CD4-positive, alpha-beta T cell (primary cell): ENCODE data around the gene SCGB1A1. TPM values are rescaled to one million over a fixed set of nuclear protein-coding genes. Genes with fewer than 3 reads are reported as not detected.
"Not testable (repeated sequence)": the region's sequence is repeated elsewhere in the genome, so short reads cannot be mapped to it uniquely, and the experiment has no call there.

ENCODE experiments used
- ATAC-seq: fragments of 200-7000 bp; cut with Tn5 transposase; one replicate; pipeline ENCODE4 v1.10.0; 2022; ENCODE audit warnings: mild to moderate bottlenecking; ENCODE audit not compliant: poor library complexity
- CTCF ChIA-PET: fragments of 350-600 bp; sonication (Branson Sonifier 250); formaldehyde crosslinking; loops from one replicate; lab custom pipeline; 2021; ENCODE audit warnings: antibody characterized with exemption, inconsistent platforms; lab: Charles Lee
- POLR2A ChIA-PET: fragments of 350-600 bp; sonication (Branson Sonifier 250); formaldehyde crosslinking; loops from one replicate; lab custom pipeline; 2021; ENCODE audit warnings: antibody characterized with exemption, inconsistent platforms; lab: Charles Lee
- DNase-seq, 14 experiments: peaks; one replicate each; pipeline ENCODE4 v3.0.0-alpha.2; 2013 to 2020; ENCODE audit warnings: mixed read lengths in 2 of 14
- H3K27ac ChIP-seq, 2 donors: one replicate each; pipeline versions ENCODE4 v1.5.1 to v1.7.0; 2013; ENCODE audit warnings: low read length in 2 of 2, low read depth in 1 of 2, mild to moderate bottlenecking in 1 of 2
- H3K27me3 ChIP-seq, 2 experiments: 1 replicate in 1 of 2; 2 replicates in 1 of 2; pipeline versions ENCODE4 v1.6.1 to v1.7.0; 2013; ENCODE audit warnings: low read length in 2 of 2, control low read depth in 1 of 2, mild to moderate bottlenecking in 1 of 2, moderate library complexity in 1 of 2; ENCODE audit not compliant: insufficient read depth in 2 of 2, control insufficient read depth in 1 of 2
- H3K36me3 ChIP-seq: one replicate; pipeline ENCODE4 v1.6.1; 2013; ENCODE audit warnings: low read length, control low read depth; ENCODE audit not compliant: insufficient read depth
- H3K4me1 ChIP-seq: one replicate; pipeline ENCODE4 v1.6.1; 2013; ENCODE audit warnings: low read length, control low read depth; ENCODE audit not compliant: insufficient read depth
- H3K4me3 ChIP-seq: one replicate; pipeline ENCODE4 v1.5.1; 2013; ENCODE audit warnings: mild to moderate bottlenecking, low read length, moderate library complexity
- H3K9me3 ChIP-seq, 2 experiments: 1 replicate in 1 of 2; 2 replicates in 1 of 2; pipeline versions ENCODE4 v1.6.1 to v1.7.0; 2013; ENCODE audit warnings: low read length in 2 of 2, mild to moderate bottlenecking in 2 of 2, control low read depth in 1 of 2, moderate library complexity in 1 of 2; ENCODE audit not compliant: control insufficient read depth in 1 of 2, insufficient read depth in 1 of 2
- H3K27ac Mint-ChIP-seq: one replicate; pipeline ENCODE4 v1.8.0; 2020; ENCODE audit warnings: mixed read lengths
- H3K27me3 Mint-ChIP-seq: one replicate; pipeline ENCODE4 v1.8.0; 2021; ENCODE audit warnings: mixed read lengths
- H3K36me3 Mint-ChIP-seq: one replicate; pipeline ENCODE4 v1.8.0; 2021; ENCODE audit warnings: low read depth, mixed read lengths
- H3K4me1 Mint-ChIP-seq: one replicate; pipeline ENCODE4 v1.8.0; 2021; ENCODE audit warnings: low read depth, mixed read lengths
- H3K4me3 Mint-ChIP-seq: one replicate; pipeline ENCODE4 v1.8.0; 2020; ENCODE audit warnings: mild to moderate bottlenecking, mixed read lengths
- H3K9me3 Mint-ChIP-seq: one replicate; pipeline ENCODE4 v1.8.0; 2020; ENCODE audit warnings: mixed read lengths
- CTCF ChIP-seq: fragments of 200-600 bp; IDR thresholded peaks from one replicate; pipeline ENCODE4 v1.8.0; 2022; ENCODE audit warnings: antibody characterized with exemption, mild to moderate bottlenecking
- intact Hi-C, 2 experiments: fragments of 100-400 bp; cut with DNase I in 1 of 2; cut with micrococcal nuclease in 1 of 2; formaldehyde crosslinking; loops; one replicate each; pipeline versions ENCODE4 v1.15.1 to v1.9.0; 2023 to 2025; cut with DNase I, micrococcal nuclease
- total RNA-seq, 174 experiments: library from RNA in 2 of 174; stranded (reverse) in 2 of 174; gene quantifications; one replicate each; pipeline ENCODE4 v1.2.3 and lab custom pipeline; 2021 to 2026

The SCGB1A1 gene
- total RNA-seq, 2 experiments from 2014 or later = not detected

GRCh38 chr11:62380821-62381245 is 38.0 kb upstream of the SCGB1A1 start:
- intact Hi-C loops = loop anchor here (1.0 to 5.0 kb wide), 3 partner anchors 11 to 481 kb away; no protein-coding TSS in a partner anchor
- H3K36me3 Mint-ChIP-seq, H3K36me3 ChIP-seq, H3K4me1 ChIP-seq, H3K9me3 ChIP-seq, H3K27ac ChIP-seq, H3K9me3 Mint-ChIP-seq, H3K27me3 ChIP-seq, H3K27me3 Mint-ChIP-seq, H3K4me3 Mint-ChIP-seq, H3K4me3 ChIP-seq, H3K27ac Mint-ChIP-seq: not testable (repeated sequence)
- TF ChIP-seq CTCF = peak; percentile 92
- CTCF ChIA-PET = interaction anchor here (2.1 kb wide), 1 partner anchor 44 kb away, joined by 4 read pairs; no protein-coding TSS in a partner anchor
- peak in 9 of 14 experiments; percentile 14 to 84 (median 27) for DNase-seq
- peak; percentile 88 for ATAC-seq
- peaks cover 10% of the 10 kb centered on the region for H3K4me1 Mint-ChIP-seq
- POLR2A ChIA-PET = interaction anchor here (1.0 kb wide), 1 partner anchor 12 kb away, joined by 3 read pairs; no protein-coding TSS in a partner anchor

GRCh38 chr11:62383822-62384221 is 35.0 kb upstream of the SCGB1A1 start:
- ATAC-seq = no peak
- H3K27me3 Mint-ChIP-seq = peaks cover 5% of the 10 kb centered on the region
- no peak overlapping the region for H3K4me3 Mint-ChIP-seq
- intact Hi-C loops = loop anchor here in 1 of 2 experiments (5.0 kb wide), 1 partner anchor 478 kb away; no protein-coding TSS in a partner anchor
- no peak for TF ChIP-seq CTCF
- ChIA-PET CTCF (interaction anchor here (0.5 kb wide), 1 partner anchor 40 kb away, joined by 3 read pairs; no protein-coding TSS in a partner anchor), POLR2A (no interaction called here)
- peaks cover 14% of the 10 kb centered on the region for H3K4me1 Mint-ChIP-seq
- no peaks in the 10 kb centered on the region for H3K9me3 Mint-ChIP-seq
- no peaks in the 10 kb centered on the region for H3K27me3 ChIP-seq
- H3K27ac ChIP-seq = no peak overlapping the region
- no peaks in the 10 kb centered on the region for H3K36me3 Mint-ChIP-seq
- H3K27ac Mint-ChIP-seq = no peak overlapping the region
- no peaks in the 10 kb centered on the region for H3K36me3 ChIP-seq
- no peaks in the 10 kb centered on the region for H3K9me3 ChIP-seq
- DNase-seq = no peak
- no peak overlapping the region for H3K4me3 ChIP-seq
- peaks cover 20% of the 10 kb centered on the region for H3K4me1 ChIP-seq

GRCh38 chr11:62386083-62386482 is 32.8 kb upstream of the SCGB1A1 start:
- intact Hi-C loops, H3K36me3 ChIP-seq, H3K36me3 Mint-ChIP-seq, H3K27ac Mint-ChIP-seq, H3K4me3 Mint-ChIP-seq, H3K27me3 ChIP-seq, H3K27me3 Mint-ChIP-seq, H3K4me3 ChIP-seq, H3K9me3 Mint-ChIP-seq, H3K4me1 Mint-ChIP-seq, H3K9me3 ChIP-seq, H3K27ac ChIP-seq: not testable (repeated sequence)
- DNase-seq (peak in 3 of 14 experiments; percentile 44 to 68 (median 57)), ATAC-seq (peak; percentile 74)
- CTCF ChIA-PET = interaction anchor here (1.6 kb wide), 1 partner anchor 9 kb away, joined by 4 read pairs; no protein-coding TSS in a partner anchor
- POLR2A ChIA-PET = interaction anchor here (0.6 to 0.9 kb wide), 3 partner anchors 8 to 169 kb away, joined by 3 to 5 read pairs (median 3); no protein-coding TSS in a partner anchor
- peaks cover 15% of the 10 kb centered on the region for H3K4me1 ChIP-seq

GRCh38 chr11:62387381-62387780 is 31.5 kb upstream of the SCGB1A1 start:
- Histone ChIP-seq H3K9me3 (no peaks in the 10 kb centered on the region), H3K27me3 (no peaks in the 10 kb centered on the region), H3K36me3 (no peaks in the 10 kb centered on the region), H3K4me1 (peaks cover 15% of the 10 kb centered on the region), H3K4me3 (no peak overlapping the region), H3K27ac (no peak overlapping the region)
- H3K27ac Mint-ChIP-seq = no peak overlapping the region
- intact Hi-C loops = no loop called here
- no peaks in the 10 kb centered on the region for H3K27me3 Mint-ChIP-seq
- ChIA-PET POLR2A (no interaction called here), CTCF (no interaction called here)
- no peak for TF ChIP-seq CTCF
- no peak for ATAC-seq
- peaks cover 8% of the 10 kb centered on the region for H3K4me1 Mint-ChIP-seq
- H3K9me3 Mint-ChIP-seq = no peaks in the 10 kb centered on the region
- no peaks in the 10 kb centered on the region for H3K36me3 Mint-ChIP-seq
- no peak for DNase-seq
- no peak overlapping the region for H3K4me3 Mint-ChIP-seq
